Measurements from ENCODE around the gene MICA.

- TF ChIP-seq CTCF (IDR thresholded peaks at IDR 0.05; ENCODE audit: low read length) (no peak), EZH2 (optimal IDR thresholded peaks at IDR 0.05; ENCODE audit: low read depth, low read length) (no peak), EZH2phosphoT487 (IDR thresholded peaks at IDR 0.05; ENCODE audit: low read length) (no peak)
These were observed 23.5 kb upstream of the MICA start for GRCh38 chr6:31379850-31380249.
